LHCN-M2 (cell line): ENCODE data around the gene STEAP3. TPM values are rescaled to one million over a fixed set of nuclear protein-coding genes. Genes with fewer than 3 reads are reported as not detected.

Experiments used
- DNase-seq: peaks from one replicate; pipeline ENCODE4 v3.0.0-alpha.2; 2012; ENCODE audit warnings: low read depth
- total RNA-seq: library from RNA; depleted of rRNA; stranded (reverse); fragments of >200 nt; gene quantifications from 2 replicates; pipeline ENCODE4 v1.2.3, GENCODE V29; 2014

Gene STEAP3
- total RNA-seq, 1 experiment from 2014 or later = 42.4 TPM

- DNase-seq = no peak
These were observed 23.5 kb downstream of the STEAP3 start for GRCh38 chr2:119246884-119247843.

- DNase-seq = no peak
These were observed 24.2 kb downstream of the STEAP3 start for GRCh38 chr2:119247844-119248271.

- peak; percentile 63 for DNase-seq
These were observed 24.7 kb downstream of the STEAP3 start for GRCh38 chr2:119248311-119248710.

GRCh38 chr2:119248751-119249150 lies 25.1 kb downstream of the STEAP3 start:
- DNase-seq = no peak

- no peak for DNase-seq
These were observed 25.7 kb downstream of the STEAP3 start for GRCh38 chr2:119249311-119249710.

- DNase-seq = no peak
These were observed 26.5 kb downstream of the STEAP3 start for GRCh38 chr2:119249855-119250717.

GRCh38 chr2:119250718-119251290 lies 27.2 kb downstream of the STEAP3 start:
- no peak for DNase-seq

GRCh38 chr2:119251652-119252051 lies 28.0 kb downstream of the STEAP3 start:
- no peak for DNase-seq

- peak; percentile 96 for DNase-seq
These were observed 28.8 kb downstream of the STEAP3 start for GRCh38 chr2:119252186-119253113.

- DNase-seq = peak; percentile 69
These were observed 29.6 kb downstream of the STEAP3 start for GRCh38 chr2:119253114-119253702.

- DNase-seq = no peak
These were observed 30.3 kb downstream of the STEAP3 start for GRCh38 chr2:119253760-119254600.

- DNase-seq = no peak
These were observed 31.0 kb downstream of the STEAP3 start for GRCh38 chr2:119254601-119255080.

GRCh38 chr2:119255760-119256581 lies 32.3 kb downstream of the STEAP3 start:
- peak; percentile 94 for DNase-seq

- DNase-seq = no peak
These were observed 32.9 kb downstream of the STEAP3 start for GRCh38 chr2:119256582-119256921.

- DNase-seq = no peak
These were observed 33.6 kb downstream of the STEAP3 start for GRCh38 chr2:119257198-119257597.

- DNase-seq = no peak
These were observed 35.7 kb downstream of the STEAP3 start for GRCh38 chr2:119259296-119259860.

- DNase-seq = no peak
These were observed 37.2 kb downstream of the STEAP3 start for GRCh38 chr2:119260646-119261492.
